ENCODE results near the gene HBZ.
"Not testable (repeated sequence)": the region's sequence is repeated elsewhere in the genome, so short reads cannot be mapped to it uniquely, and the experiment has no call there.

Gene HBZ

GRCh38 chr16:185691-186090, 33.2 kb downstream of the HBZ start:
- H3K9ac ChIP-seq (ENCODE audit: low read length) = no peak overlapping the region
- H3K36me3 ChIP-seq (ENCODE audit: control insufficient read depth, low read depth, low read length) = peaks cover 38% of the 10 kb centered on the region
- H3K4me3 ChIP-seq (ENCODE audit: low read length) = no peak overlapping the region
- no peaks in the 10 kb centered on the region for H3K4me1 ChIP-seq (ENCODE audit: control insufficient read depth, low read depth, low read length)
- H3K27ac ChIP-seq (ENCODE audit: low read length) = no peak overlapping the region
- H3K9me3 ChIP-seq (ENCODE audit: control insufficient read depth, low read depth, low read length) = no peaks in the 10 kb centered on the region
- H3K27me3 ChIP-seq (ENCODE audit: control insufficient read depth, insufficient read depth, low read length) = peaks cover 6% of the 10 kb centered on the region

- Histone ChIP-seq H3K27me3 (ENCODE audit: control insufficient read depth, insufficient read depth, low read length) (no peaks in the 10 kb centered on the region), H3K4me3 (ENCODE audit: low read length) (no peak overlapping the region), H3K4me1 (ENCODE audit: control insufficient read depth, low read depth, low read length) (no peaks in the 10 kb centered on the region), H3K9me3 (ENCODE audit: control insufficient read depth, low read depth, low read length) (no peaks in the 10 kb centered on the region), H3K36me3 (ENCODE audit: control insufficient read depth, low read depth, low read length) (peaks cover 53% of the 10 kb centered on the region), H3K9ac (ENCODE audit: low read length) (no peak overlapping the region), H3K27ac (ENCODE audit: low read length) (no peak overlapping the region)
Observed at GRCh38 chr16:187330-187729, 34.9 kb downstream of the HBZ start.

DNA sequence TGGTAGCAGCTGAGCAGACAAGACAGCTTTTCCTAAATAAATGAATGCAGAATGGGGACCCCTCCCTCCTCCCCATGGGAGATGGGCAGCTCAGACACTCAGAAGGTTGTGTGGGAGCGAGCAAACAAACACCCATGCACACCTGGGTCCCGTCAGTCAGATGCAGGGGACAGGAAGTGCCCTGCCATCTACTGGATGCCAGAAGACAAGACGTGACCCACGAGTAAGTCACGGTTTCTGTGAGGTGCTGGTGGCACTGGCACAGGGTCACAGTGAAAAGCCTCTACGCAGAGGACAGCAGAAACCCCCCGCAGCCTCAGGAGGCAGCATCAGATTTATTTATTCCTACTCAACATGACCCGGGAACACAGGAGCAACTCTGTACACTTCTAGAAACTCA, 36.2 kb downstream of the HBZ start:
- H3K4me3 ChIP-seq (ENCODE audit: low read length) = no peak overlapping the region
- no peaks in the 10 kb centered on the region for H3K4me1 ChIP-seq (ENCODE audit: control insufficient read depth, low read depth, low read length)
- H3K9ac ChIP-seq (ENCODE audit: low read length) = no peak overlapping the region
- no peak overlapping the region for H3K27ac ChIP-seq (ENCODE audit: low read length)
- H3K36me3 ChIP-seq (ENCODE audit: control insufficient read depth, low read depth, low read length) = peaks cover 66% of the 10 kb centered on the region
- H3K9me3 ChIP-seq (ENCODE audit: control insufficient read depth, low read depth, low read length) = no peaks in the 10 kb centered on the region
- no peaks in the 10 kb centered on the region for H3K27me3 ChIP-seq (ENCODE audit: control insufficient read depth, insufficient read depth, low read length)

- Histone ChIP-seq H3K36me3 (ENCODE audit: control insufficient read depth, low read depth, low read length) (peaks cover 75% of the 10 kb centered on the region), H3K9me3 (ENCODE audit: control insufficient read depth, low read depth, low read length) (no peaks in the 10 kb centered on the region), H3K4me3 (ENCODE audit: low read length) (no peak overlapping the region), H3K4me1 (ENCODE audit: control insufficient read depth, low read depth, low read length) (no peaks in the 10 kb centered on the region), H3K27ac (ENCODE audit: low read length) (no peak overlapping the region), H3K27me3 (ENCODE audit: control insufficient read depth, insufficient read depth, low read length) (no peaks in the 10 kb centered on the region), H3K9ac (ENCODE audit: low read length) (no peak overlapping the region)
Observed at GRCh38 chr16:189604-190186, 37.3 kb downstream of the HBZ start.

DNA sequence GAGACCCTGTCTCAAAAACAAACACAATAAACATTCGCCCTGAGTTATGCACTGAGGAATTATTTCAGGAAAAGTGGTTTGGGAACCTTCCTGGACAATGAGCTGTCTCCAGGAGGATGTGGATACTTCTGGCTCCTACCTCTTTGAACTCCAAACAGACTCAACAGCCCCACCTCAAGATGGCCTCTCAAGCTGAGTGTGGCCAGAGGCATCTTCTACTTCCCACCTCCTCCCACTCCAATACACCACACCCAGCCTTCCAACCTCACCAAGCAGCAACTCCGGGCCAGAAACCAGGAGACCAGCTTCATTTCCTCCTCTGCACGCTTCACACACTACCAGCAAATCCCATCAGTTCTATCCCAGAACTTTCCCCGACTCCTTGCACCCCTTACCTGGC, 39.4 kb downstream of the HBZ start:
- H3K9me3 ChIP-seq (ENCODE audit: control insufficient read depth, low read depth, low read length) = no peaks in the 10 kb centered on the region
- H3K36me3 ChIP-seq (ENCODE audit: control insufficient read depth, low read depth, low read length) = peaks cover 90% of the 10 kb centered on the region
- no peak overlapping the region for H3K9ac ChIP-seq (ENCODE audit: low read length)
- H3K27ac ChIP-seq (ENCODE audit: low read length) = no peak overlapping the region
- H3K27me3 ChIP-seq (ENCODE audit: control insufficient read depth, insufficient read depth, low read length) = no peaks in the 10 kb centered on the region
- no peak overlapping the region for H3K4me3 ChIP-seq (ENCODE audit: low read length)
- no peaks in the 10 kb centered on the region for H3K4me1 ChIP-seq (ENCODE audit: control insufficient read depth, low read depth, low read length)

DNA sequence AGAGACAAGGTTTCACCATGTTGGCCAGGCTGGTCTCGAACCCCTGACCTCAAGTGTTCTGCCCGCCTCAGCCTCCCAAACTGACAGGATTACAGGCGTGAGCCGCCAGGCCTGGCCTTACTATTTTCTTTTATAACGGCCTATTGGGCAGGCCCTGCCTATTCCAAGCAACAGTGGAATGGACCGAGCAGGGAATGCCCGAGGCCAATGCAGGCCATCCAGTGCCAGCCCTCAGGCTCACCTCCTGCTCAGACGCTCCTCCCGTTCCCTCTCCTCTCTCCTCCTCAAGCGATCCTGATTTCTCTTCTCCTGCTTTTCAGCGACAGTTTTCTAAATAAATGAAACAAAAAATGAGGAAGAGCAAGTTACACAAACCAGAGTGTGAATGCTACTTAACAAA, 40.2 kb downstream of the HBZ start:
- Histone ChIP-seq H3K9me3 (ENCODE audit: control insufficient read depth, low read depth, low read length) (no peaks in the 10 kb centered on the region), H3K9ac (ENCODE audit: low read length) (no peak overlapping the region), H3K36me3 (ENCODE audit: control insufficient read depth, low read depth, low read length) (peaks cover 90% of the 10 kb centered on the region), H3K27ac (ENCODE audit: low read length) (no peak overlapping the region), H3K27me3 (ENCODE audit: control insufficient read depth, insufficient read depth, low read length) (no peaks in the 10 kb centered on the region), H3K4me1 (ENCODE audit: control insufficient read depth, low read depth, low read length) (no peaks in the 10 kb centered on the region), H3K4me3 (ENCODE audit: low read length) (no peak overlapping the region)

GRCh38 chr16:193441-193840, 41.0 kb downstream of the HBZ start:
- H3K27me3 ChIP-seq (ENCODE audit: control insufficient read depth, insufficient read depth, low read length) = no peaks in the 10 kb centered on the region
- no peak overlapping the region for H3K27ac ChIP-seq (ENCODE audit: low read length)
- H3K4me3 ChIP-seq (ENCODE audit: low read length) = no peak overlapping the region
- no peak overlapping the region for H3K9ac ChIP-seq (ENCODE audit: low read length)
- peaks cover 90% of the 10 kb centered on the region for H3K36me3 ChIP-seq (ENCODE audit: control insufficient read depth, low read depth, low read length)
- no peaks in the 10 kb centered on the region for H3K9me3 ChIP-seq (ENCODE audit: control insufficient read depth, low read depth, low read length)
- H3K4me1 ChIP-seq (ENCODE audit: control insufficient read depth, low read depth, low read length) = no peaks in the 10 kb centered on the region

- no peak overlapping the region for H3K9ac ChIP-seq (ENCODE audit: low read length)
- no peaks in the 10 kb centered on the region for H3K27me3 ChIP-seq (ENCODE audit: control insufficient read depth, insufficient read depth, low read length)
- H3K36me3 ChIP-seq (ENCODE audit: control insufficient read depth, low read depth, low read length) = peaks cover 90% of the 10 kb centered on the region
- no peak overlapping the region for H3K27ac ChIP-seq (ENCODE audit: low read length)
- H3K4me1 ChIP-seq (ENCODE audit: control insufficient read depth, low read depth, low read length) = no peaks in the 10 kb centered on the region
- no peaks in the 10 kb centered on the region for H3K9me3 ChIP-seq (ENCODE audit: control insufficient read depth, low read depth, low read length)
- no peak overlapping the region for H3K4me3 ChIP-seq (ENCODE audit: low read length)
Observed at GRCh38 chr16:194516-194915, 42.1 kb downstream of the HBZ start.

- Histone ChIP-seq H3K27ac (ENCODE audit: low read length) (no peak overlapping the region), H3K4me1 (ENCODE audit: control insufficient read depth, low read depth, low read length) (no peaks in the 10 kb centered on the region), H3K27me3 (ENCODE audit: control insufficient read depth, insufficient read depth, low read length) (no peaks in the 10 kb centered on the region), H3K4me3 (ENCODE audit: low read length) (no peak overlapping the region), H3K9me3 (ENCODE audit: control insufficient read depth, low read depth, low read length) (no peaks in the 10 kb centered on the region), H3K36me3 (ENCODE audit: control insufficient read depth, low read depth, low read length) (peaks cover 75% of the 10 kb centered on the region), H3K9ac (ENCODE audit: low read length) (no peak overlapping the region)
Observed at GRCh38 chr16:200388-200787, 47.9 kb downstream of the HBZ start.

DNA sequence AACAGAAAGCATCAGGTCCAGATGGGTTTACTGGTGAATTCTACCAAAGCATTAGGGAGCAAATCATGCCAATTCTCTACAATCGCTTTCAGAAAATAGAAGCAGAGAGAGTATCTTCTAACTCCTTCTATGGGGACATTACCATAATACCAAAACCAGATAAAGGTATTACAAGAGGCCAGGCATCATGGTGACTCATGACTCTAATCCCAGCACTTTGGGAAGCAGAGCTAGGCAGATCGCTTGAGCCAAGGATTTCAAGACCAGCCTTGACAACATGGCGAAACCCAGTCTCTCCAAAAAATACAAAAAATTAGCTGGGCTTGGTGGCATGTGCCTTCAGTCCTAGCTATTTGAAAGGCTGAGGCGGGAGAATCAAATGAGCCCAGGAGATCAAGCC, 50.8 kb downstream of the HBZ start:
- Histone ChIP-seq H3K36me3 (ENCODE audit: control insufficient read depth, low read depth, low read length) (peaks cover 78% of the 10 kb centered on the region), H3K4me1 (ENCODE audit: control insufficient read depth, low read depth, low read length) (no peaks in the 10 kb centered on the region), H3K4me3 (ENCODE audit: low read length) (no peak overlapping the region), H3K9ac (ENCODE audit: low read length) (no peak overlapping the region), H3K27me3 (ENCODE audit: control insufficient read depth, insufficient read depth, low read length) (no peaks in the 10 kb centered on the region), H3K27ac (ENCODE audit: low read length) (no peak overlapping the region), H3K9me3 (ENCODE audit: control insufficient read depth, low read depth, low read length) (no peaks in the 10 kb centered on the region)

GRCh38 chr16:204046-204445, 51.6 kb downstream of the HBZ start:
- peaks cover 76% of the 10 kb centered on the region for H3K36me3 ChIP-seq (ENCODE audit: control insufficient read depth, low read depth, low read length)

More at GRCh38 chr16:204046-204445, 51.6 kb downstream of the HBZ start:
- H3K9me3 ChIP-seq (ENCODE audit: control insufficient read depth, low read depth, low read length); H3K4me3 ChIP-seq (ENCODE audit: low read length); H3K4me1 ChIP-seq (ENCODE audit: control insufficient read depth, low read depth, low read length); H3K9ac ChIP-seq (ENCODE audit: low read length); H3K27ac ChIP-seq (ENCODE audit: low read length); H3K27me3 ChIP-seq (ENCODE audit: control insufficient read depth, insufficient read depth, low read length): not testable (repeated sequence)
